CD4-positive, alpha-beta T cell (primary cell): ENCODE data around the gene ATRNL1. TPM values are rescaled to one million over a fixed set of nuclear protein-coding genes. Genes with fewer than 3 reads are reported as not detected.
A peak's percentile ranks its signal among the peaks of the same experiment; 100 is the strongest.

ENCODE experiments used
- ATAC-seq: fragments of 200-7000 bp; cut with Tn5 transposase; one replicate; pipeline ENCODE4 v1.10.0; 2022; ENCODE audit warnings: mild to moderate bottlenecking; ENCODE audit not compliant: poor library complexity
- CTCF ChIA-PET: fragments of 350-600 bp; sonication (Branson Sonifier 250); formaldehyde crosslinking; loops from one replicate; lab custom pipeline; 2021; ENCODE audit warnings: antibody characterized with exemption, inconsistent platforms; lab: Charles Lee
- POLR2A ChIA-PET: fragments of 350-600 bp; sonication (Branson Sonifier 250); formaldehyde crosslinking; loops from one replicate; lab custom pipeline; 2021; ENCODE audit warnings: antibody characterized with exemption, inconsistent platforms; lab: Charles Lee
- DNase-seq, 14 experiments: peaks; one replicate each; pipeline ENCODE4 v3.0.0-alpha.2; 2013 to 2020; ENCODE audit warnings: mixed read lengths in 2 of 14
- H3K27ac ChIP-seq, 2 donors: one replicate each; pipeline versions ENCODE4 v1.5.1 to v1.7.0; 2013; ENCODE audit warnings: low read length in 2 of 2, low read depth in 1 of 2, mild to moderate bottlenecking in 1 of 2
- H3K27me3 ChIP-seq, 2 experiments: 1 replicate in 1 of 2; 2 replicates in 1 of 2; pipeline versions ENCODE4 v1.6.1 to v1.7.0; 2013; ENCODE audit warnings: low read length in 2 of 2, control low read depth in 1 of 2, mild to moderate bottlenecking in 1 of 2, moderate library complexity in 1 of 2; ENCODE audit not compliant: insufficient read depth in 2 of 2, control insufficient read depth in 1 of 2
- H3K36me3 ChIP-seq: one replicate; pipeline ENCODE4 v1.6.1; 2013; ENCODE audit warnings: low read length, control low read depth; ENCODE audit not compliant: insufficient read depth
- H3K4me1 ChIP-seq: one replicate; pipeline ENCODE4 v1.6.1; 2013; ENCODE audit warnings: low read length, control low read depth; ENCODE audit not compliant: insufficient read depth
- H3K4me3 ChIP-seq: one replicate; pipeline ENCODE4 v1.5.1; 2013; ENCODE audit warnings: mild to moderate bottlenecking, low read length, moderate library complexity
- H3K9me3 ChIP-seq, 2 experiments: 1 replicate in 1 of 2; 2 replicates in 1 of 2; pipeline versions ENCODE4 v1.6.1 to v1.7.0; 2013; ENCODE audit warnings: low read length in 2 of 2, mild to moderate bottlenecking in 2 of 2, control low read depth in 1 of 2, moderate library complexity in 1 of 2; ENCODE audit not compliant: control insufficient read depth in 1 of 2, insufficient read depth in 1 of 2
- H3K27ac Mint-ChIP-seq: one replicate; pipeline ENCODE4 v1.8.0; 2020; ENCODE audit warnings: mixed read lengths
- H3K27me3 Mint-ChIP-seq: one replicate; pipeline ENCODE4 v1.8.0; 2021; ENCODE audit warnings: mixed read lengths
- H3K36me3 Mint-ChIP-seq: one replicate; pipeline ENCODE4 v1.8.0; 2021; ENCODE audit warnings: low read depth, mixed read lengths
- H3K4me1 Mint-ChIP-seq: one replicate; pipeline ENCODE4 v1.8.0; 2021; ENCODE audit warnings: low read depth, mixed read lengths
- H3K4me3 Mint-ChIP-seq: one replicate; pipeline ENCODE4 v1.8.0; 2020; ENCODE audit warnings: mild to moderate bottlenecking, mixed read lengths
- H3K9me3 Mint-ChIP-seq: one replicate; pipeline ENCODE4 v1.8.0; 2020; ENCODE audit warnings: mixed read lengths
- intact Hi-C, 2 experiments: fragments of 100-400 bp; cut with DNase I in 1 of 2; cut with micrococcal nuclease in 1 of 2; formaldehyde crosslinking; loops; one replicate each; pipeline versions ENCODE4 v1.15.1 to v1.9.0; 2023 to 2025; cut with DNase I, micrococcal nuclease
- total RNA-seq, 174 experiments: library from RNA in 2 of 174; stranded (reverse) in 2 of 174; gene quantifications; one replicate each; pipeline ENCODE4 v1.2.3 and lab custom pipeline; 2021 to 2026
- TF ChIP-seq, protein P1 (sequence below): fragments of 200-600 bp; IDR thresholded peaks from one replicate; pipeline ENCODE4 v1.8.0; 2022; ENCODE audit warnings: antibody characterized with exemption, mild to moderate bottlenecking

Gene ATRNL1
- total RNA-seq, 2 experiments from 2014 or later, result not detected

DNA sequence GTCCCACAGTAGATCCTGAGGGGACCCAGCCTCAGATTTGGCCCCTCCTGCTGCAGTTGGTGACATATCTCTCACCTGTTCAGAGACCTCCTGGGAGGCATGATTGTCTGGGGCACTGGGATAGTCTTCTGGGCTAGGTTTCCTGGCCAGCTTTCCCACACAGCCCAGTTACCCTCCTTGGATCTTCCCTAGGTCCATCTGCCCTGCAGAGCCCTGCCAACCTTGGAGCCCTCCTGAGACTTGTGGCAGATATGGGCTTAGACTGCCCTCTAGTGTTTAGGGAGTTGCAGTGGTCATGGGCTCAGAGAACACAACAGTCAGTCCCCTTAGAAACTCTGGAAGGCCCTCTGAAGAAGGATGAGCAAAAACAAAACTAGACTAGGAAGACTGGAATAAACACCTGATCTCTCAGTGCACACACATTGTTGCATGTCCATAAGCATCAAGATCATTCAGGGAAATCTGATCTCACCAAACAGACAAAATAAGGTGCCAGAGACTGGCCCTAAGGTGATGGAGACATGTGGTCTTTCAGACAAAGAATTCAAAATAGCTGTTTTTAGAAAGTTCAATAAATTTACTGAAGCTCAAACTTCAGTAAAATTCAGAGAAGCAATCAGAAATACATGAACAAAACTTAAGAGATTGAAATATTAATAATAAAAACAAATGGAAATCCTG is 324.6 kb downstream of the ATRNL1 start:
- H3K4me3 ChIP-seq, result no peak overlapping the region
- H3K36me3 ChIP-seq, result no peaks in the 10 kb centered on the region
- H3K36me3 Mint-ChIP-seq, result no peaks in the 10 kb centered on the region
- H3K27ac Mint-ChIP-seq, result no peak overlapping the region
- POLR2A ChIA-PET, result no interaction called here
- CTCF ChIA-PET, result no interaction called here
- ATAC-seq (no peak), DNase-seq (peak in 2 of 14 experiments; percentile 1 to 8)
- H3K27me3 Mint-ChIP-seq, result no peaks in the 10 kb centered on the region
- no peaks in the 10 kb centered on the region for H3K4me1 Mint-ChIP-seq
- no peak overlapping the region for H3K4me3 Mint-ChIP-seq
- intact Hi-C loops, result no loop called here
- peaks cover 0 to 8% of the 10 kb centered on the region in 2 experiments for H3K9me3 ChIP-seq
- no peak overlapping the region for H3K27ac ChIP-seq
- TF ChIP-seq, protein P1, sequence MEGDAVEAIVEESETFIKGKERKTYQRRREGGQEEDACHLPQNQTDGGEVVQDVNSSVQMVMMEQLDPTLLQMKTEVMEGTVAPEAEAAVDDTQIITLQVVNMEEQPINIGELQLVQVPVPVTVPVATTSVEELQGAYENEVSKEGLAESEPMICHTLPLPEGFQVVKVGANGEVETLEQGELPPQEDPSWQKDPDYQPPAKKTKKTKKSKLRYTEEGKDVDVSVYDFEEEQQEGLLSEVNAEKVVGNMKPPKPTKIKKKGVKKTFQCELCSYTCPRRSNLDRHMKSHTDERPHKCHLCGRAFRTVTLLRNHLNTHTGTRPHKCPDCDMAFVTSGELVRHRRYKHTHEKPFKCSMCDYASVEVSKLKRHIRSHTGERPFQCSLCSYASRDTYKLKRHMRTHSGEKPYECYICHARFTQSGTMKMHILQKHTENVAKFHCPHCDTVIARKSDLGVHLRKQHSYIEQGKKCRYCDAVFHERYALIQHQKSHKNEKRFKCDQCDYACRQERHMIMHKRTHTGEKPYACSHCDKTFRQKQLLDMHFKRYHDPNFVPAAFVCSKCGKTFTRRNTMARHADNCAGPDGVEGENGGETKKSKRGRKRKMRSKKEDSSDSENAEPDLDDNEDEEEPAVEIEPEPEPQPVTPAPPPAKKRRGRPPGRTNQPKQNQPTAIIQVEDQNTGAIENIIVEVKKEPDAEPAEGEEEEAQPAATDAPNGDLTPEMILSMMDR, result no peak
- H3K4me1 ChIP-seq, result no peaks in the 10 kb centered on the region
- H3K9me3 Mint-ChIP-seq, result peaks cover 17% of the 10 kb centered on the region
- H3K27me3 ChIP-seq, result no peaks in the 10 kb centered on the region

DNA sequence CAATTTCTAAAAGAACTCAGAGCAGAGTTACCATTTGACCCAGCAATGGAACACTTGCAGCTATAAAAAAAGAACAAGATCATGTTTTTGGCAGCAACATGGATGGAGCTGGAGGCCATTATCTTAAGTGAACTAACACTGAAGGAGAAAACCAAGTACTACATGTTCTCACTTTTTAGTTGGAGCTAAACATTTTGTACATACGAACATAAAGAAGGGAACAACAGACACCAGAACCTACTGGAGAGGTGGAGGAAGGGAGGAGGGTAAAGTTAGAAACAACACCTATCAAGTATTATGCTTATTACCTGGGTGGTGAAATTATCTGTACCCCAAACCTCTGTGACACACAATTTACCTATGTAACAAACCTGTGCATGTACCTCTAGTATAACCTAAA is 329.5 kb downstream of the ATRNL1 start:
- ChIA-PET CTCF (no interaction called here), POLR2A (no interaction called here)
- Histone ChIP-seq H3K27me3 (no peaks in the 10 kb centered on the region), H3K9me3 (peaks cover 0 to 5% of the 10 kb centered on the region in 2 experiments), H3K4me1 (no peaks in the 10 kb centered on the region), H3K27ac (no peak overlapping the region), H3K4me3 (no peak overlapping the region), H3K36me3 (no peaks in the 10 kb centered on the region)
- no peaks in the 10 kb centered on the region for H3K27me3 Mint-ChIP-seq
- intact Hi-C loops, result no loop called here
- ATAC-seq, result no peak
- H3K36me3 Mint-ChIP-seq, result no peaks in the 10 kb centered on the region
- H3K4me1 Mint-ChIP-seq, result no peaks in the 10 kb centered on the region
- no peak overlapping the region for H3K27ac Mint-ChIP-seq
- H3K9me3 Mint-ChIP-seq, result peaks cover 21% of the 10 kb centered on the region
- H3K4me3 Mint-ChIP-seq, result no peak overlapping the region
- DNase-seq, result no peak
- TF ChIP-seq, protein P1, result no peak

DNA sequence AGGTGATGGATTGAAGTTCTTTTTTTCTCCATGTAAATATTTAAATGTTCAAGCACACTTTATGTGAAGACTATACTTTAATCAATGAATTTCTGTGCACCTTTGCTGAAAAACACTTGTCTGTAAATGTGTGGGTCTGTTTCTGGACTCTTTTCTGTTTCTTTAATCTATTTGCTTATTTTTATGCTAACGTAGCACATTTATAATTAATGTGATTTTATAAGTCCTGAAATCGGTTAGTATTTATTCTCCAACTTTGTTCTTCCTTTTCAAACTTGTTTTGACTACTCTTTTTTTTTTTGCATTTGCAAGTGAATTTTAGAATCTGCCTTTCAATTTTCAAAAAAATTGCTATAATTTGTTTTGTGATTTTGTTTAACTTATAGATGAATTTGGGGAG is 334.4 kb downstream of the ATRNL1 start:
- peaks cover 4% of the 10 kb centered on the region for H3K9me3 Mint-ChIP-seq
- no peak for ATAC-seq

More for the DNA sequence above, 334.4 kb downstream of the ATRNL1 start:
- no peaks in the 10 kb centered on the region for H3K36me3 ChIP-seq
- H3K4me3 Mint-ChIP-seq, result no peak overlapping the region
- no peak overlapping the region for H3K27ac ChIP-seq
- no peaks in the 10 kb centered on the region for H3K4me1 ChIP-seq
- TF ChIP-seq, protein P1, result no peak
- intact Hi-C loops, result no loop called here
- no peak overlapping the region for H3K4me3 ChIP-seq
- no peaks in the 10 kb centered on the region for H3K27me3 Mint-ChIP-seq
- ChIA-PET CTCF (no interaction called here), POLR2A (no interaction called here)
- DNase-seq, result no peak
- no peaks in the 10 kb centered on the region for H3K4me1 Mint-ChIP-seq
- peaks cover 0 to 7% of the 10 kb centered on the region in 2 experiments for H3K9me3 ChIP-seq
- H3K36me3 Mint-ChIP-seq, result no peaks in the 10 kb centered on the region
- H3K27ac Mint-ChIP-seq, result no peak overlapping the region
- H3K27me3 ChIP-seq, result no peaks in the 10 kb centered on the region
